Endothelial cell (in vitro differentiated cells): Measurements from ENCODE around the gene GABRG3. TPM values are rescaled to one million over a fixed set of nuclear protein-coding genes. Genes with fewer than 3 reads are reported as not detected.

ENCODE experiments used
- DNase-seq: peaks from one replicate; pipeline ENCODE4 v3.0.0; 2021; ENCODE audit warnings: low spot score
- H3K27ac Mint-ChIP-seq: one replicate; pipeline ENCODE4 v1.8.0; 2021; ENCODE audit warnings: mixed read lengths, inconsistent platforms; ENCODE audit not compliant: unreplicated experiment
- H3K27me3 Mint-ChIP-seq: one replicate; pipeline ENCODE4 v1.8.0; 2021; ENCODE audit warnings: mild to moderate bottlenecking, moderate library complexity, mixed read lengths, inconsistent platforms; ENCODE audit not compliant: unreplicated experiment
- H3K36me3 Mint-ChIP-seq: one replicate; pipeline ENCODE4 v1.8.0; 2021; ENCODE audit warnings: mild to moderate bottlenecking, low read depth, mixed read lengths, inconsistent platforms; ENCODE audit not compliant: unreplicated experiment
- H3K4me1 Mint-ChIP-seq: one replicate; pipeline ENCODE4 v1.8.0; 2021; ENCODE audit warnings: mild to moderate bottlenecking, mixed read lengths, inconsistent platforms; ENCODE audit not compliant: unreplicated experiment
- H3K4me3 Mint-ChIP-seq: one replicate; pipeline ENCODE4 v1.8.0; 2021; ENCODE audit warnings: mild to moderate bottlenecking, mixed read lengths, inconsistent platforms; ENCODE audit not compliant: unreplicated experiment
- H3K9me3 Mint-ChIP-seq: one replicate; pipeline ENCODE4 v1.8.0; 2021; ENCODE audit warnings: mixed read lengths, inconsistent platforms; ENCODE audit not compliant: unreplicated experiment
- total RNA-seq: library from RNA; stranded (reverse); fragmentation: NEBNext Ultra II Directional; extraction: Animal tissue kit (Norgen Biotek cat#: 25700); gene quantifications from one replicate; pipeline ENCODE4 v1.2.1, GENCODE V29; 2021; ENCODE audit not compliant: unreplicated experiment
- TF ChIP-seq, protein P1 (sequence below): fragments of 200-600 bp; sonication (generic); IDR thresholded peaks from one replicate; pipeline ENCODE4 v1.5.0; 2021; ENCODE audit warnings: antibody characterized with exemption; ENCODE audit not compliant: unreplicated experiment

The GABRG3 gene
- total RNA-seq, 1 donor from 2014 or later = 0.21 TPM

DNA sequence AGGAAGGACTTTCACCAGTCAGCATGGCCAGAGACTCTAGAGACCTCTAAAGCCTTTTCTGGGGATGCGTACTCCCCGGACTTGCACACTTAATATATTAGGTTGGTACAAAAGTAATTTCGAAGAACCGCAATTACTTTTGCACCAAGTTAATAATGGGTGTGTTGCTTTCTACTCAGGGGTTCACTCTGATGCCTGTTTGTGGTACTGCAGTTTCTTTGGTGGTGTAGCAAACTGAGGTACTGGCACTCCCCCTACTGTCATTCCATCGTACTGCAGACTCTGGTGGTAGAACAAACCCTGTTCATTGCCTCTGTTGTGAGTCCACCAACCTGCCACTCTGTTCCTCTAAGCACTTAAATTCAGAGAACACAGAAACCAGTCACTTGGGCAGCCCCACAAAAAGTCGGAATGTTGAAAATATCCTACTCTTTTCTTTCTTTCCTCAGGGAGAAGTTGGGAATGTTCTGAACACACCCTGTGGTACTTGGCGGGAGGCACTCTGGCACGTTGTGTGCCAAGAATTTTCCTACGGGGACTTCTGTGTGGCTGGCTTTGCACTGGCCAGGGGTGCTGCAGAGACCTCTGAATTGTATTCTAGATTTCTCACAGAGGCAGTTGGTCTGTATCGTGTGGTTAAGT, 46.3 kb downstream of the GABRG3 start:
- no peaks in the 10 kb centered on the region for H3K9me3 Mint-ChIP-seq
- TF ChIP-seq, protein P1, sequence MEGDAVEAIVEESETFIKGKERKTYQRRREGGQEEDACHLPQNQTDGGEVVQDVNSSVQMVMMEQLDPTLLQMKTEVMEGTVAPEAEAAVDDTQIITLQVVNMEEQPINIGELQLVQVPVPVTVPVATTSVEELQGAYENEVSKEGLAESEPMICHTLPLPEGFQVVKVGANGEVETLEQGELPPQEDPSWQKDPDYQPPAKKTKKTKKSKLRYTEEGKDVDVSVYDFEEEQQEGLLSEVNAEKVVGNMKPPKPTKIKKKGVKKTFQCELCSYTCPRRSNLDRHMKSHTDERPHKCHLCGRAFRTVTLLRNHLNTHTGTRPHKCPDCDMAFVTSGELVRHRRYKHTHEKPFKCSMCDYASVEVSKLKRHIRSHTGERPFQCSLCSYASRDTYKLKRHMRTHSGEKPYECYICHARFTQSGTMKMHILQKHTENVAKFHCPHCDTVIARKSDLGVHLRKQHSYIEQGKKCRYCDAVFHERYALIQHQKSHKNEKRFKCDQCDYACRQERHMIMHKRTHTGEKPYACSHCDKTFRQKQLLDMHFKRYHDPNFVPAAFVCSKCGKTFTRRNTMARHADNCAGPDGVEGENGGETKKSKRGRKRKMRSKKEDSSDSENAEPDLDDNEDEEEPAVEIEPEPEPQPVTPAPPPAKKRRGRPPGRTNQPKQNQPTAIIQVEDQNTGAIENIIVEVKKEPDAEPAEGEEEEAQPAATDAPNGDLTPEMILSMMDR = peak; percentile 94

GRCh38 chr15:27019687-27020086, 48.7 kb downstream of the GABRG3 start:
- no peak overlapping the region for H3K4me3 Mint-ChIP-seq
- H3K36me3 Mint-ChIP-seq = no peaks in the 10 kb centered on the region
- H3K27ac Mint-ChIP-seq = no peak overlapping the region
- no peaks in the 10 kb centered on the region for H3K9me3 Mint-ChIP-seq
- DNase-seq = no peak
- no peaks in the 10 kb centered on the region for H3K4me1 Mint-ChIP-seq
- H3K27me3 Mint-ChIP-seq = peaks cover 5% of the 10 kb centered on the region
- TF ChIP-seq, protein P1 = no peak

More for the DNA sequence above, 46.3 kb downstream of the GABRG3 start:
- Mint-ChIP-seq H3K27ac (no peak overlapping the region), H3K36me3 (no peaks in the 10 kb centered on the region), H3K4me3 (no peak overlapping the region), H3K27me3 (peaks cover 3% of the 10 kb centered on the region), H3K4me1 (no peaks in the 10 kb centered on the region)
- peak; percentile 85 for DNase-seq

- H3K4me3 Mint-ChIP-seq = no peak overlapping the region
- DNase-seq = no peak
- H3K27me3 Mint-ChIP-seq = peaks cover 2% of the 10 kb centered on the region
- H3K4me1 Mint-ChIP-seq = peaks cover 14% of the 10 kb centered on the region
- H3K36me3 Mint-ChIP-seq = no peaks in the 10 kb centered on the region
- H3K9me3 Mint-ChIP-seq = no peaks in the 10 kb centered on the region
- H3K27ac Mint-ChIP-seq = peak overlapping the region; percentile 92
- TF ChIP-seq, protein P1 = no peak
Observed at GRCh38 chr15:27025481-27025966, 54.5 kb downstream of the GABRG3 start.

DNA sequence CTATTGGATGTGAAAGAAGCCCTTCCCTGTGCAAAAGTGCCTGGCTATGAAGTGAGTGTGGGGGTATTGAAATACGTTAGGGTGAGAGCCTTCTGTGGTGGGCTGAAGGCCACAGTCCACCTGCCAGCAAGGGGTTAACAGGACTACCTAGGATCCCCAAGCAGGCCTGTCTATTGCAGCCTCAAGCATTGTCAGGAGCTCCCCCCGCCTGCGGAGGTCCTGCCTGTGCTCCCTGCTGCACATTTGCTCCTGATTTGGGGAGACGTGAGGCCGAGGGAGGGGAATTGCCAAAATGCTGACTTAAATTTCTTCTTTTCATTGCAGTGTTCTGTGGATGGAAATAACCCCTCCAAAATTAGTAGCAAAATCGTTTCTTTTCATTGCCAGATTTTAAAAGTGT, 56.2 kb downstream of the GABRG3 start:
- H3K4me3 Mint-ChIP-seq = no peak overlapping the region
- H3K27ac Mint-ChIP-seq = no peak overlapping the region
- H3K36me3 Mint-ChIP-seq = no peaks in the 10 kb centered on the region
- DNase-seq = no peak
- no peaks in the 10 kb centered on the region for H3K9me3 Mint-ChIP-seq
- TF ChIP-seq, protein P1 = no peak
- H3K4me1 Mint-ChIP-seq = peaks cover 14% of the 10 kb centered on the region
- peaks cover 2% of the 10 kb centered on the region for H3K27me3 Mint-ChIP-seq

DNA sequence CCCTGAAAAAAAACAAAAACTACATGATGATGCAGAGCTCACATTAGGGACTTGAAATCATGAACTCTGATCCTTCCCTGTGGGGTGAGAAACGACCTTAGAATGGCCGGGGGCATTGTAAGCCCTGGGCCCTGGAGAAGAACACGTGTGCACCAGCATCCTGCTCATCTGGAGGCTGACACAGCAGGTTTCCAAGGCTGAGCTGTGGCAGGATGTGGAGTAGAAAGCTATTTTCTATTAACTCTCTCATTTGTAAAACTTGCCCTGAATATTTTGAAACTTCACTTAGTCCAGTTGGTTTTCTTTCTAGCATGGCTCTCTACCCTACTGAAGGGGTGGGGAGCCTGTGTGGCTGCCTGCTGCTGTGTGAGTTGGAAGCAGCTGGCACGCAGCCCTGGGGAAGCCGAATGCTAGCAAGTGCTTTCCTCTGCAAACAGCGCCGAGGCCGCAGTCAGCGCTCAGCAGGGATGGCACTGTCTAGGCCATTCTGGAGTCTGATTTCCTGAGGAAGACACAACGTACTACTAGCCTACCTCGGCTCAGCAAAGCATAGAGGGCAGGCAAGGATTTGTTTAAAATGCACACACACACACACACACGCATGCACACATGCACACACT, 58.0 kb downstream of the GABRG3 start:
- DNase-seq = no peak
- TF ChIP-seq, protein P1 = no peak
- H3K4me3 Mint-ChIP-seq = no peak overlapping the region
- H3K4me1 Mint-ChIP-seq = peaks cover 14% of the 10 kb centered on the region
- H3K27me3 Mint-ChIP-seq = no peaks in the 10 kb centered on the region
- H3K27ac Mint-ChIP-seq = peak overlapping the region; percentile 58
- H3K36me3 Mint-ChIP-seq = no peaks in the 10 kb centered on the region
- no peaks in the 10 kb centered on the region for H3K9me3 Mint-ChIP-seq
